ENCODE measurements around the gene MYLK3.
"Not testable (repeated sequence)": the region's sequence is repeated elsewhere in the genome, so short reads cannot be mapped to it uniquely, and the experiment has no call there.

MYLK3 gene

GRCh38 chr16:46689365-46690280 lies 58.5 kb downstream of the MYLK3 start, which contains the start of gene ORC6:
Gene ORC6 (plus strand): TSS chr16:46689659. CDS start chr16:46689706, 47 bp downstream.
- peak; percentile 93 for DNase-seq (ENCODE audit: low read depth)

- DNase-seq (ENCODE audit: low read depth) = peak; percentile 99
Observed at GRCh38 chr16:46688654-46689364, 59.3 kb downstream of the MYLK3 start, which contains the start of gene VPS35. Gene VPS35 (minus strand): TSS chr16:46689178. CDS start chr16:46689133, 45 bp downstream.

GRCh38 chr16:46688101-46688653 lies 60.0 kb downstream of the MYLK3 start:
- no peak for DNase-seq (ENCODE audit: low read depth)

- no peak for DNase-seq (ENCODE audit: low read depth)
Observed at GRCh38 chr16:46687486-46687885, 60.7 kb downstream of the MYLK3 start.

GRCh38 chr16:46686815-46687473 lies 61.2 kb downstream of the MYLK3 start:
- no peak for DNase-seq (ENCODE audit: low read depth)

- not testable (repeated sequence) for DNase-seq (ENCODE audit: low read depth)
Observed at GRCh38 chr16:46681867-46682266, 66.3 kb downstream of the MYLK3 start.

- not testable (repeated sequence) for DNase-seq (ENCODE audit: low read depth)
Observed at GRCh38 chr16:46677943-46678342, 70.2 kb downstream of the MYLK3 start.

- no peak for DNase-seq (ENCODE audit: low read depth)
Observed at GRCh38 chr16:46673320-46674013, 74.7 kb downstream of the MYLK3 start.

- DNase-seq (ENCODE audit: low read depth) = no peak
Observed at GRCh38 chr16:46662123-46662522, 86.0 kb downstream of the MYLK3 start.

- DNase-seq (ENCODE audit: low read depth) = no peak
Observed at GRCh38 chr16:46658925-46659324, 89.2 kb downstream of the MYLK3 start.

All from stimulated activated CD8-positive, alpha-beta memory T cell treated with anti-CD3 and anti-CD28 coated beads, Interleukin-12 subunit alpha, Interleukin-12 subunit beta, amount 100 ng/mL, for 4 hours (primary cell).